ENCODE results near the gene ARID1B.

GRCh38 chr6:156956286-156956685, 179.1 kb downstream of the ARID1B start:
- TF ChIP-seq, protein P1, sequence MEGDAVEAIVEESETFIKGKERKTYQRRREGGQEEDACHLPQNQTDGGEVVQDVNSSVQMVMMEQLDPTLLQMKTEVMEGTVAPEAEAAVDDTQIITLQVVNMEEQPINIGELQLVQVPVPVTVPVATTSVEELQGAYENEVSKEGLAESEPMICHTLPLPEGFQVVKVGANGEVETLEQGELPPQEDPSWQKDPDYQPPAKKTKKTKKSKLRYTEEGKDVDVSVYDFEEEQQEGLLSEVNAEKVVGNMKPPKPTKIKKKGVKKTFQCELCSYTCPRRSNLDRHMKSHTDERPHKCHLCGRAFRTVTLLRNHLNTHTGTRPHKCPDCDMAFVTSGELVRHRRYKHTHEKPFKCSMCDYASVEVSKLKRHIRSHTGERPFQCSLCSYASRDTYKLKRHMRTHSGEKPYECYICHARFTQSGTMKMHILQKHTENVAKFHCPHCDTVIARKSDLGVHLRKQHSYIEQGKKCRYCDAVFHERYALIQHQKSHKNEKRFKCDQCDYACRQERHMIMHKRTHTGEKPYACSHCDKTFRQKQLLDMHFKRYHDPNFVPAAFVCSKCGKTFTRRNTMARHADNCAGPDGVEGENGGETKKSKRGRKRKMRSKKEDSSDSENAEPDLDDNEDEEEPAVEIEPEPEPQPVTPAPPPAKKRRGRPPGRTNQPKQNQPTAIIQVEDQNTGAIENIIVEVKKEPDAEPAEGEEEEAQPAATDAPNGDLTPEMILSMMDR (conservative IDR thresholded peaks at IDR 0.05; ENCODE audit: low read depth, low read length) = no peak
- TF ChIP-seq EZH2 (IDR thresholded peaks at IDR 0.05; ENCODE audit: borderline replicate concordance, low read depth, low read length, poor library complexity, severe bottlenecking) = no peak
